PC-3 (cell line): ENCODE measurements around the gene CCL13. TPM values are rescaled to one million over a fixed set of nuclear protein-coding genes. Genes with fewer than 3 reads are reported as not detected.

Experiments used
- ATAC-seq: fragments of 200-7000 bp; cut with Tn5 transposase; 2 replicates; pipeline ENCODE4 v1.9.1; 2020; ENCODE audit warnings: mild to moderate bottlenecking, moderate library complexity
- BruUV-seq: library from RNA; stranded (reverse); fragments of 400-500 nt; replicated peaks from 2 replicates; lab custom pipeline; 2021; lab: Mats Ljungman, UMichigan
- CTCF ChIA-PET: fragments of 300-600 bp; sonication (Branson Sonifier 250); formaldehyde crosslinking; loops from one replicate; lab custom pipeline; 2022; ENCODE audit warnings: antibody characterized with exemption; lab: Charles Lee
- POLR2A ChIA-PET: fragments of 300-600 bp; sonication (Branson Sonifier 250); formaldehyde crosslinking; loops from one replicate; lab custom pipeline; 2022; ENCODE audit warnings: antibody characterized with exemption; ENCODE audit not compliant: unreplicated experiment; lab: Charles Lee
- DNase-seq: peaks from one replicate; pipeline ENCODE4 v3.0.0-alpha.2; 2015
- H2AFZ ChIP-seq: fragments of 300-600 bp; sonication (generic); 2 replicates; pipeline ENCODE4 v1.6.0; 2016; ENCODE audit warnings: antibody characterized with exemption, low read length
- H3F3A ChIP-seq: fragments of 300-600 bp; sonication (generic); one replicate; pipeline ENCODE4 v1.6.0; 2017; ENCODE audit warnings: antibody characterized with exemption, low read length, control low read depth, mild to moderate bottlenecking; ENCODE audit not compliant: unreplicated experiment
- H3K27ac ChIP-seq: fragments of 300-600 bp; sonication (generic); 2 replicates; pipeline ENCODE4 v1.5.1; 2016; ENCODE audit warnings: mild to moderate bottlenecking, low read length
- H3K27me3 ChIP-seq: fragments of 300-600 bp; sonication (generic); 2 replicates; pipeline ENCODE4 v1.6.1; 2016; ENCODE audit warnings: low read length, mixed read lengths
- H3K36me3 ChIP-seq: fragments of 300-600 bp; sonication (generic); 2 replicates; pipeline ENCODE4 v1.6.1; 2016; ENCODE audit warnings: low read depth, mixed run types, low read length, mixed read lengths
- H3K4me1 ChIP-seq: fragments of 300-600 bp; sonication (generic); 2 replicates; pipeline ENCODE4 v1.5.1; 2016; ENCODE audit warnings: low read length; ENCODE audit not compliant: insufficient read depth
- H3K4me2 ChIP-seq: fragments of 300-600 bp; sonication (generic); 2 replicates; pipeline ENCODE4 v1.6.0; 2016; ENCODE audit warnings: low read length
- H3K4me3 ChIP-seq: fragments of 300-600 bp; sonication (generic); 2 replicates; pipeline ENCODE4 v1.5.1; 2016; ENCODE audit warnings: mild to moderate bottlenecking, low read length, mixed read lengths
- H3K79me2 ChIP-seq: fragments of 300-600 bp; sonication (generic); 2 replicates; pipeline ENCODE4 v1.6.1; 2017; ENCODE audit warnings: low read length, mixed read lengths
- H3K9ac ChIP-seq: fragments of 300-600 bp; sonication (generic); 2 replicates; pipeline ENCODE4 v1.6.0; 2016; ENCODE audit warnings: mild to moderate bottlenecking, low read length
- H3K9me2 ChIP-seq: fragments of 300-600 bp; sonication (generic); replicated peaks from 2 replicates; pipeline ENCODE4 v1.6.1; 2016; ENCODE audit warnings: mixed run types, low read length, mixed read lengths
- H3K9me3 ChIP-seq: fragments of 300-600 bp; sonication (generic); 2 replicates; pipeline ENCODE4 v1.6.1; 2016; ENCODE audit warnings: low read length, mixed read lengths
- H4K20me1 ChIP-seq: fragments of 300-600 bp; sonication (generic); 2 replicates; pipeline ENCODE4 v1.6.1; 2016; ENCODE audit warnings: low read length, mixed read lengths
- EZH2 ChIP-seq: fragments of 300-600 bp; sonication (generic); IDR thresholded peaks from one replicate; pipeline ENCODE4 v1.6.1; 2017; ENCODE audit warnings: antibody characterized with exemption, mild to moderate bottlenecking, low read length; ENCODE audit not compliant: unreplicated experiment
- EZH2phosphoT487 ChIP-seq: fragments of 300-600 bp; sonication (generic); IDR thresholded peaks from 2 replicates; pipeline ENCODE4 v1.6.1; 2018; ENCODE audit warnings: mild to moderate bottlenecking, antibody characterized with exemption, low read length, borderline replicate concordance
- intact Hi-C: fragments of 100-400 bp; cut with micrococcal nuclease; formaldehyde crosslinking; loops from 2 replicates; pipeline ENCODE4 v1.9.0; 2023
- total RNA-seq: library from RNA; depleted of rRNA; stranded (reverse); fragments of >200 nt; gene quantifications from 2 replicates; pipeline ENCODE4 v1.2.3, GENCODE V29; 2014
- TF ChIP-seq, protein P1 (sequence below): fragments of 300-600 bp; sonication (generic); conservative IDR thresholded peaks from 2 replicates; pipeline ENCODE4 v1.5.1; 2017; ENCODE audit warnings: antibody characterized with exemption, low read depth, mild to moderate bottlenecking, low read length

CCL13 gene
- total RNA-seq, 1 experiment from 2014 or later = not detected

- Histone ChIP-seq H3K9me2 (no peaks in the 10 kb centered on the region), H3K79me2 (no peaks in the 10 kb centered on the region), H3K9ac (no peak overlapping the region), H3K36me3 (no peaks in the 10 kb centered on the region), H2AFZ (no peak overlapping the region), H3F3A (no peaks in the 10 kb centered on the region), H3K4me2 (no peak overlapping the region), H3K27ac (no peak overlapping the region), H3K4me3 (no peak overlapping the region), H3K9me3 (no peaks in the 10 kb centered on the region), H3K4me1 (no peaks in the 10 kb centered on the region), H3K27me3 (no peaks in the 10 kb centered on the region), H4K20me1 (no peaks in the 10 kb centered on the region)
- intact Hi-C loops = no loop called here
- ATAC-seq (no peak), DNase-seq (no peak)
- POLR2A ChIA-PET = no interaction called here
- no TSS peak for BruUV-seq
- no peak for TF ChIP-seq EZH2phosphoT487
- no peak for TF ChIP-seq EZH2
- TF ChIP-seq, protein P1, sequence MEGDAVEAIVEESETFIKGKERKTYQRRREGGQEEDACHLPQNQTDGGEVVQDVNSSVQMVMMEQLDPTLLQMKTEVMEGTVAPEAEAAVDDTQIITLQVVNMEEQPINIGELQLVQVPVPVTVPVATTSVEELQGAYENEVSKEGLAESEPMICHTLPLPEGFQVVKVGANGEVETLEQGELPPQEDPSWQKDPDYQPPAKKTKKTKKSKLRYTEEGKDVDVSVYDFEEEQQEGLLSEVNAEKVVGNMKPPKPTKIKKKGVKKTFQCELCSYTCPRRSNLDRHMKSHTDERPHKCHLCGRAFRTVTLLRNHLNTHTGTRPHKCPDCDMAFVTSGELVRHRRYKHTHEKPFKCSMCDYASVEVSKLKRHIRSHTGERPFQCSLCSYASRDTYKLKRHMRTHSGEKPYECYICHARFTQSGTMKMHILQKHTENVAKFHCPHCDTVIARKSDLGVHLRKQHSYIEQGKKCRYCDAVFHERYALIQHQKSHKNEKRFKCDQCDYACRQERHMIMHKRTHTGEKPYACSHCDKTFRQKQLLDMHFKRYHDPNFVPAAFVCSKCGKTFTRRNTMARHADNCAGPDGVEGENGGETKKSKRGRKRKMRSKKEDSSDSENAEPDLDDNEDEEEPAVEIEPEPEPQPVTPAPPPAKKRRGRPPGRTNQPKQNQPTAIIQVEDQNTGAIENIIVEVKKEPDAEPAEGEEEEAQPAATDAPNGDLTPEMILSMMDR = no peak
- CTCF ChIA-PET = no interaction called here
Measured at GRCh38 chr17:34387566-34387965, 31.3 kb downstream of the CCL13 start.

DNA sequence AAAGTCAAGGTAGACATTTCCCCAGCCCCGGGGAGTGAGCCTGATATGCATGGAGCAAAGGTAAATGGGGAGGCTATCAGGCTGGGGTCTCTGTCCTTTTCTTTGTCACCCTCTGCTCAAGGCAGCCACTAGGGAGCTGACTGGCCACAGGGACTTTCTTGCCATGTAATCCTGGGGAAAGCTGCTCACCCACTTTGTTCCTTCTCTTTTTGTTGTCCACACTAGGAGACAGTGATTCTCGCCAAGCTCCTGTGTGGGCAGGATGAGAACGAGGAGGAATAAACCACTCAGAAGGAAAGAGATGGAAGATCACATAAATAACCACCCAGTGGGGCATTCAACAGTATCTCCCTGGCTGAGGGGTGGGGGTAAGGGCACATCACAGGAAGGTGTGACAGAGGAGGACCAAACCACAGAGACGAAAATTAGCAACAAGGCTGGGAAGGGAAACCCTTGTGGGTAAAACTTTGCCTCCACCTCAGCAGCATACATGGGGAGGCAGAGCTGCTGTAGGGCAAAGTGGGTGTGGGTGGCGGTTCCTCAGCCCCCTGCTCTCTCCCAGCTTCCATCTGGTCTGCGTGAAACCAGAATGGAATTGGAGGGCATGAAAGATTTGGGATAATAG is 33.0 kb downstream of the CCL13 start:
- no peak overlapping the region for H3K27ac ChIP-seq
- H3K4me1 ChIP-seq = no peaks in the 10 kb centered on the region
- no peak overlapping the region for H3K9ac ChIP-seq
- no peak overlapping the region for H3K4me3 ChIP-seq
- H2AFZ ChIP-seq = no peak overlapping the region
- DNase-seq (no peak), ATAC-seq (no peak)
- H3K4me2 ChIP-seq = no peak overlapping the region
- no peaks in the 10 kb centered on the region for H3K27me3 ChIP-seq
- H4K20me1 ChIP-seq = no peaks in the 10 kb centered on the region
- H3K36me3 ChIP-seq = no peaks in the 10 kb centered on the region
- TF ChIP-seq EZH2 (no peak), EZH2phosphoT487 (no peak)
- TF ChIP-seq, protein P1 = no peak
- no TSS peak for BruUV-seq
- no peaks in the 10 kb centered on the region for H3K79me2 ChIP-seq
- intact Hi-C loops = no loop called here
- no peaks in the 10 kb centered on the region for H3K9me3 ChIP-seq
- no peaks in the 10 kb centered on the region for H3F3A ChIP-seq
- CTCF ChIA-PET = no interaction called here
- POLR2A ChIA-PET = no interaction called here
- H3K9me2 ChIP-seq = no peaks in the 10 kb centered on the region

DNA sequence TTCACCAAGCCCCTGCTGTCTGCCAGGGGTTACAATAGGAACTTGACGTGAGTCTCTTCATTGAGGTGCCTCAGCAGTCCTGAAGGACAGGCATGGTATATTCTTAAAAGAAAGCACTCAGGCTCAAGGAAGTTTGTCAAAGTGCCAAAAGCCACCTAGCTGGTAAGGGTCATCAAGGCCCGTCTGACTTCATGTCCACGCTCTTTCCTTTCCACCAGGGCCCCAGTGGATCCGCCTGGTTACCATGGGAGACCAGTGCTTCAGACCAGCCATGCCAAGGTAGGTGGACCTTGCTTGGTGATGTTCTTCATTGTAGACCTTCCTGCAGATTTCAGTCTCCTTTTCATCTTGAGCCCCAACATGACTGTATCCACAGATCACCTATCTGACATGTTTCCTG is 34.4 kb downstream of the CCL13 start:
- intact Hi-C loops = no loop called here
- H3K4me1 ChIP-seq = no peaks in the 10 kb centered on the region
- ChIA-PET CTCF (no interaction called here), POLR2A (no interaction called here)
- no peaks in the 10 kb centered on the region for H3K27me3 ChIP-seq
- H3K79me2 ChIP-seq = no peaks in the 10 kb centered on the region
- H4K20me1 ChIP-seq = no peaks in the 10 kb centered on the region
- no peaks in the 10 kb centered on the region for H3K9me3 ChIP-seq
- no peak overlapping the region for H3K4me2 ChIP-seq
- H2AFZ ChIP-seq = no peak overlapping the region
- DNase-seq (no peak), ATAC-seq (no peak)
- H3K36me3 ChIP-seq = no peaks in the 10 kb centered on the region
- TF ChIP-seq, protein P1 = no peak
- TF ChIP-seq EZH2 (no peak), EZH2phosphoT487 (no peak)
- no peak overlapping the region for H3K27ac ChIP-seq
- no peaks in the 10 kb centered on the region for H3K9me2 ChIP-seq
- H3F3A ChIP-seq = no peaks in the 10 kb centered on the region
- no TSS peak for BruUV-seq
- H3K4me3 ChIP-seq = no peak overlapping the region
- no peak overlapping the region for H3K9ac ChIP-seq
